ENCODE data around the gene MAD2L1. TPM values are rescaled to one million over a fixed set of nuclear protein-coding genes. Genes with fewer than 3 reads are reported as not detected.
"Not testable (repeated sequence)": the region's sequence is repeated elsewhere in the genome, so short reads cannot be mapped to it uniquely, and the experiment has no call there.

Gene MAD2L1
- total RNA-seq, 1 experiment from 2014 or later: 117 TPM

- DNase-seq (ENCODE audit: low spot score): no peak
- TF ChIP-seq CTCF (conservative IDR thresholded peaks at IDR 0.05; ENCODE audit: low read depth, low read length): no peak
- TF ChIP-seq EZH2 (IDR thresholded peaks at IDR 0.05; ENCODE audit: borderline replicate concordance, low read depth, low read length, poor library complexity, severe bottlenecking): no peak
- ChIA-PET POLR2A (ENCODE audit: low non-redundant PET) (no interaction called here), CTCF (no interaction called here)
- BruUV-seq (replicated peaks): no TSS peak
- Histone ChIP-seq H3K4me1 (ENCODE audit: insufficient read depth, low read length, poor library complexity, severe bottlenecking) (no peaks in the 10 kb centered on the region), H3K9me3 (ENCODE audit: low read depth, low read length, poor library complexity, severe bottlenecking) (no peaks in the 10 kb centered on the region), H3K4me3 (ENCODE audit: low read depth, low read length, poor library complexity, severe bottlenecking) (no peak overlapping the region), H3K36me3 (ENCODE audit: insufficient read depth, low read length, poor library complexity, severe bottlenecking) (no peaks in the 10 kb centered on the region), H3K27ac (ENCODE audit: low read depth, low read length, poor library complexity, severe bottlenecking) (no peak overlapping the region), H3K27me3 (replicated peaks; ENCODE audit: insufficient read depth, low read depth, low read length, poor library complexity) (no peaks in the 10 kb centered on the region)
- intact Hi-C loops (cut with micrococcal nuclease; ENCODE audit: unreplicated experiment): no loop called here
Observed at GRCh38 chr4:120105472-120105871, 38.8 kb upstream of the MAD2L1 start.

- CTCF ChIA-PET: no interaction called here
- no peak overlapping the region for H3K4me3 ChIP-seq (ENCODE audit: low read depth, low read length, poor library complexity, severe bottlenecking)
- H3K27me3 ChIP-seq (replicated peaks; ENCODE audit: insufficient read depth, low read depth, low read length, poor library complexity): no peaks in the 10 kb centered on the region
- BruUV-seq (replicated peaks): no TSS peak
- intact Hi-C loops (cut with micrococcal nuclease; ENCODE audit: unreplicated experiment): no loop called here
- H3K9me3 ChIP-seq (ENCODE audit: low read depth, low read length, poor library complexity, severe bottlenecking): no peaks in the 10 kb centered on the region
- no peak overlapping the region for H3K27ac ChIP-seq (ENCODE audit: low read depth, low read length, poor library complexity, severe bottlenecking)
- TF ChIP-seq CTCF (conservative IDR thresholded peaks at IDR 0.05; ENCODE audit: low read depth, low read length): no peak
- no peak for DNase-seq (ENCODE audit: low spot score)
- no peaks in the 10 kb centered on the region for H3K36me3 ChIP-seq (ENCODE audit: insufficient read depth, low read length, poor library complexity, severe bottlenecking)
- H3K4me1 ChIP-seq (ENCODE audit: insufficient read depth, low read length, poor library complexity, severe bottlenecking): no peaks in the 10 kb centered on the region
- POLR2A ChIA-PET (ENCODE audit: low non-redundant PET): no interaction called here
Observed at GRCh38 chr4:120096508-120097297, 30.1 kb upstream of the MAD2L1 start.

- no peak overlapping the region for H3K4me3 ChIP-seq (ENCODE audit: low read depth, low read length, poor library complexity, severe bottlenecking)
- H3K4me1 ChIP-seq (ENCODE audit: insufficient read depth, low read length, poor library complexity, severe bottlenecking): no peaks in the 10 kb centered on the region
- H3K27me3 ChIP-seq (replicated peaks; ENCODE audit: insufficient read depth, low read depth, low read length, poor library complexity): no peaks in the 10 kb centered on the region
- TF ChIP-seq EZH2 (IDR thresholded peaks at IDR 0.05; ENCODE audit: borderline replicate concordance, low read depth, low read length, poor library complexity, severe bottlenecking) (no peak), CTCF (conservative IDR thresholded peaks at IDR 0.05; ENCODE audit: low read depth, low read length) (no peak)
- no TSS peak for BruUV-seq (replicated peaks)
- CTCF ChIA-PET: no interaction called here
- POLR2A ChIA-PET (ENCODE audit: low non-redundant PET): no interaction called here
- no peak for DNase-seq (ENCODE audit: low spot score)
- no peak overlapping the region for H3K27ac ChIP-seq (ENCODE audit: low read depth, low read length, poor library complexity, severe bottlenecking)
- intact Hi-C loops (cut with micrococcal nuclease; ENCODE audit: unreplicated experiment): no loop called here
- H3K9me3 ChIP-seq (ENCODE audit: low read depth, low read length, poor library complexity, severe bottlenecking): no peaks in the 10 kb centered on the region
- H3K36me3 ChIP-seq (ENCODE audit: insufficient read depth, low read length, poor library complexity, severe bottlenecking): no peaks in the 10 kb centered on the region
Observed at GRCh38 chr4:120088507-120088906, 21.9 kb upstream of the MAD2L1 start.

GRCh38 chr4:120088066-120088465 is 21.4 kb upstream of the MAD2L1 start:
- POLR2A ChIA-PET (ENCODE audit: low non-redundant PET); DNase-seq (ENCODE audit: low spot score); BruUV-seq (replicated peaks); H3K27me3 ChIP-seq (replicated peaks; ENCODE audit: insufficient read depth, low read depth, low read length, poor library complexity); H3K9me3 ChIP-seq (ENCODE audit: low read depth, low read length, poor library complexity, severe bottlenecking); H3K36me3 ChIP-seq (ENCODE audit: insufficient read depth, low read length, poor library complexity, severe bottlenecking); CTCF ChIA-PET; H3K27ac ChIP-seq (ENCODE audit: low read depth, low read length, poor library complexity, severe bottlenecking); H3K4me3 ChIP-seq (ENCODE audit: low read depth, low read length, poor library complexity, severe bottlenecking); H3K4me1 ChIP-seq (ENCODE audit: insufficient read depth, low read length, poor library complexity, severe bottlenecking); intact Hi-C loops (cut with micrococcal nuclease; ENCODE audit: unreplicated experiment): not testable (repeated sequence)

All from A673 (cell line).